Measurements from ENCODE around the gene PTH1R. TPM values are rescaled to one million over a fixed set of nuclear protein-coding genes. Genes with fewer than 3 reads are reported as not detected.
"Not testable (repeated sequence)": the region's sequence is repeated elsewhere in the genome, so short reads cannot be mapped to it uniquely, and the experiment has no call there.

PTH1R gene
- total RNA-seq, 1 donor from 2014 or later: 0.85 TPM

GRCh38 chr3:46899151-46900006 lies 21.9 kb downstream of the PTH1R start:
- DNase-seq: peak; percentile 25

GRCh38 chr3:46900007-46900292 lies 22.4 kb downstream of the PTH1R start:
- no peak for DNase-seq

DNA sequence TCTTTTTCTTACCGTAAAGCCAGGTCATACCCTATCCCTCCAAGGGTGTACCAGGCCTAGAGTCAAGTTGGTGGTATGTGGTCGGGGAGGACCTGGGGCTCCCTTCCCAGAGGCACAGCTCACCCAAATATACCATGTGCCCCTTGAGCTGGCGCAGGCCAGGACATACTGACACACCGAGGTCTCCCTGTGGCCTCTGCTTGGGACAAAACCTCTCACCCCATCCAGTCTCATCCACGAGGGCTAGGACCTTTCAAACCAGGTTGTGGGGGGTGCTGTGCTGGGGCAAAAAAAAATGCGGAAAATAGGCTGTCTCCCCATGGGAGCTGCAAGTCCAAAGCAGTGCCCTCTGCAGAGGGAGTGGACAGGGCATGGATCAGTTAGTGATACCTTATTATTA lies 22.8 kb downstream of the PTH1R start:
- DNase-seq: no peak

- no peak for DNase-seq
Measured at GRCh38 chr3:46901061-46901460, 23.5 kb downstream of the PTH1R start.

GRCh38 chr3:46901591-46902187 lies 24.2 kb downstream of the PTH1R start:
- DNase-seq: no peak

DNA sequence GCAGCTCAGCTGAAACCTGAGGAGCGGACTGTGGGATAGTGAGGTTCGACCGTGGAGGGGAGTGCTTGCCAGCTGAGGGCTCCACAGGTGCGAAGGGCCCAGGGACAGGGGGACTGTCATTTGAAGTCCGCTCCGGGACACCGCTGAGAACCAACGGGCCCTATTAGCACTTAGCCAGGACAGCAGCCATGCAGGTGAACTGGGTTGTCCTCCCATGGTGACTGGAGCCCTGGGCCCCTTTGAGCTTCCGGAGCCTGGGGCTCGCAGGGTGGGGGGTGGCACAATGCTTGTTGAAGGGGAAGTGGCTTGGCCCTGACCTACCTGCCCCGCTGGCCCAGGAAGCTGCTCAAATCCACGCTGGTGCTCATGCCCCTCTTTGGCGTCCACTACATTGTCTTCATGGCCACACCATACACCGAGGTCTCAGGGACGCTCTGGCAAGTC lies 24.7 kb downstream of the PTH1R start:
- DNase-seq: no peak

- peak; percentile 46 for DNase-seq
Measured at GRCh38 chr3:46903341-46904302, 26.1 kb downstream of the PTH1R start.

DNA sequence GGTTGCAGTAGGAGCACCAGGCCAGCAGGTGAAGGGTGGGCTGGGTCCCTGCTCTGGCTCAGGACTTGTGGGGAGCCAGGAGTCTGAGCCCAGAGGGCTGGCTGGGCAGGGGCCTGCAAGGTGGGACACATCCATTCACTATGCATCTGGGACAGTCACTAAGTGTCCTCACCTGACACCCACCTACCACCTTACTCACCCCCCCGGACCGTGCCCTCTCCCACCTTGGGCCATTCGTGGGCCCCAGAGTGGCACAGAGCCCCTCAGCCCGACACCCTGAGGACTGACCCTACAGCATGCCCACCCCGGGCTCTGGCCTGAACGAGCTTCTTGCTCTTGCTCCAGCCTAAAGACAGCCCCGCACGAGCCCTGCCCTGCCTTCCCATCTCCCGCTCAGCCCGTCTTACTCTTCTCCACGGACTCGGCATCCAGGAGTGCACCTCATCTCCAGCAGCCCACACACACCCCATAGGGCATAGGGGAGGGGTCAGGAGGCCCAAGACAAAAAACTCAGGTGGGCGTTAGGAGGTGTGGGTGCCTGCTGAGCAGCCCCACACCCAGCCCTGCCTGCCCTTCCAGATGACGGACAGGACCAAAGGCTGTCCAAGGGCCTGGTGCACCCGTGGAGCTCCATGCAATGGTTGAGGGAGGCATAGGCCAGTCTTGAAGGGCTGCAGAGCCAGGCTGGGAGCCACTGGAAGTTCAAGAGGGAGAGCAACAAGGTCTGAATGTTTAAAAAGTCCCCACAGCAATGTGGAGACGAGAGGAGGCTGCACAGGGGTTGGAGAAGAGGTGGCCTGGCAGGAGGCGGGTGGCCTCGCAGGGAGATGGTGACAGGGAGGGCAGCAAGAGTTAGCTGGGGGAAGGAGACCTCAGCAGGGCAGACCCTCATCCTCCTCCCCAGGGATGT lies 27.0 kb downstream of the PTH1R start:
- DNase-seq: no peak

GRCh38 chr3:46905213-46905560 lies 27.7 kb downstream of the PTH1R start:
- no peak for DNase-seq

- DNase-seq: no peak
Measured at GRCh38 chr3:46905661-46906451, 28.3 kb downstream of the PTH1R start.

DNA sequence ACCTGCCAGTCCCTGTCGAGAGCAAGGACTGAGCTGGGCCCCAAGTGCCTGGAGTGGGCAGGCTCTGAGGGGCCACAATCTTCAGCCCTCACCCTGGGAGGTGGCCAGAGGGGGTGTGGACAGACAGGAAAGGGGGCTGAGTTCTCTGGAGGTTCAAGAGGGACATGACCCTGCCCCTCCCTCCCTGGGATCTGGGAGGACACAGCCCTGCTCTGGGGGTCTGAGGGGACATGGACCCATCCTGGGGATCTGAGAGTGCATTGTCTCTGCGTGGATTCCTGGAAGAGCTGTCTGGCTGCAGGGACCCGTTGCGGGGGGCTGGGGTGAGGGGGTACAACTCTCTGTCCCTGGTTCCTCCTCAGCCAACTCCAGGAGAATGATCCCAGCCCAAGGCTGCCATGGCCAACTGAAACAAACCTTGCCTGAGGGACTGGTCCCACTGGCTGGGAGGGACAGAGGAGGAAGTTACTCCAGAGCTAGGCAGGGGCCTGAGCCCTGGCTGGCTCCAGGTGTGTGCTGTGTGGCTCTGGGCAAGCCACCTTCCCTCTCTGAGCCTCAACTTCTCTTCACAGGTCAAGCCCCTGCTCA lies 29.0 kb downstream of the PTH1R start:
- DNase-seq: no peak

- no peak for DNase-seq
Measured at GRCh38 chr3:46907271-46907670, 29.8 kb downstream of the PTH1R start.

DNA sequence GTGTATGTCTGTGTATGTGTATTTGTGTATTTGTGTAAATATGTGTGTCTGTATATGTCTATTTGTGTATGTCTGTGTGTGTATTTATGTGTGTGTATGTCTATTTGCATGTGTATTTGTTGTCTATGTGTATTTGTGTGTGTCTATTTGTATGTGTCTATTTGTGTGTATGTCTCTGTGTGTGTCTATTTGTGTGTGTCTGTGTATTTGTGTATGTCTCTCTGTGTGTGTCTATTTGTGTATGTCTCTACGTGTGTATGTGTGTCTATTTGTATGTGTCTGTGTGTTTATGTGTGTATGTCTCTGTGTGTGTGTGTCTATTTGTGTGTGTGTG lies 30.4 kb downstream of the PTH1R start:
- no peak for DNase-seq

- peak; percentile 72 for DNase-seq
Measured at GRCh38 chr3:46908294-46908985, 30.9 kb downstream of the PTH1R start.

GRCh38 chr3:46908986-46909534 lies 31.5 kb downstream of the PTH1R start:
- no peak for DNase-seq

- peak; percentile 88 for DNase-seq
Measured at GRCh38 chr3:46909535-46910161, 32.1 kb downstream of the PTH1R start.

- DNase-seq: no peak
Measured at GRCh38 chr3:46910166-46910760, 32.7 kb downstream of the PTH1R start.

- not testable (repeated sequence) for DNase-seq
Measured at GRCh38 chr3:46910914-46911313, 33.4 kb downstream of the PTH1R start.

GRCh38 chr3:46912986-46913385 lies 35.5 kb downstream of the PTH1R start:
- DNase-seq: no peak

All from dermis blood vessel endothelial cell (primary cell).